Subcutaneous abdominal adipose tissue (tissue), 5 donors: Measurements from ENCODE around the gene PSMD2.

Experiments used
- H3K27ac ChIP-seq: one replicate; pipeline ENCODE4 v1.7.0; 2013; ENCODE audit warnings: low read depth, mild to moderate bottlenecking, inconsistent platforms, low read length, moderate library complexity
- H3K27me3 ChIP-seq, 5 donors: one replicate each; pipeline ENCODE4 v1.7.0; 2013; ENCODE audit warnings: low read length in 5 of 5, inconsistent platforms in 1 of 5; ENCODE audit not compliant: control insufficient read depth in 5 of 5, insufficient read depth in 4 of 5
- H3K36me3 ChIP-seq, 5 donors: one replicate each; pipeline ENCODE4 v1.7.0; 2013; ENCODE audit warnings: low read length in 5 of 5; ENCODE audit not compliant: control insufficient read depth in 5 of 5, insufficient read depth in 5 of 5
- H3K4me1 ChIP-seq, 5 donors: one replicate each; pipeline ENCODE4 v1.7.0; 2013; ENCODE audit warnings: low read length in 5 of 5, mild to moderate bottlenecking in 3 of 5, moderate library complexity in 1 of 5; ENCODE audit not compliant: control insufficient read depth in 5 of 5, insufficient read depth in 5 of 5
- H3K4me3 ChIP-seq, 5 donors: one replicate each; pipeline ENCODE4 v1.7.0; 2013; ENCODE audit warnings: low read length in 5 of 5, low read depth in 1 of 5
- H3K9ac ChIP-seq, 5 donors: one replicate each; pipeline ENCODE4 v1.7.0; 2013; ENCODE audit warnings: low read length in 5 of 5, mild to moderate bottlenecking in 4 of 5, moderate library complexity in 3 of 5
- H3K9me3 ChIP-seq, 5 donors: one replicate each; pipeline ENCODE4 v1.7.0; 2013; ENCODE audit warnings: low read length in 5 of 5; ENCODE audit not compliant: control insufficient read depth in 5 of 5
- donor health status: healthy.
- donor health status: healthy.
- donor health status: healthy.
- donor health status: healthy.
- donor health status: healthy.

The PSMD2 gene

DNA sequence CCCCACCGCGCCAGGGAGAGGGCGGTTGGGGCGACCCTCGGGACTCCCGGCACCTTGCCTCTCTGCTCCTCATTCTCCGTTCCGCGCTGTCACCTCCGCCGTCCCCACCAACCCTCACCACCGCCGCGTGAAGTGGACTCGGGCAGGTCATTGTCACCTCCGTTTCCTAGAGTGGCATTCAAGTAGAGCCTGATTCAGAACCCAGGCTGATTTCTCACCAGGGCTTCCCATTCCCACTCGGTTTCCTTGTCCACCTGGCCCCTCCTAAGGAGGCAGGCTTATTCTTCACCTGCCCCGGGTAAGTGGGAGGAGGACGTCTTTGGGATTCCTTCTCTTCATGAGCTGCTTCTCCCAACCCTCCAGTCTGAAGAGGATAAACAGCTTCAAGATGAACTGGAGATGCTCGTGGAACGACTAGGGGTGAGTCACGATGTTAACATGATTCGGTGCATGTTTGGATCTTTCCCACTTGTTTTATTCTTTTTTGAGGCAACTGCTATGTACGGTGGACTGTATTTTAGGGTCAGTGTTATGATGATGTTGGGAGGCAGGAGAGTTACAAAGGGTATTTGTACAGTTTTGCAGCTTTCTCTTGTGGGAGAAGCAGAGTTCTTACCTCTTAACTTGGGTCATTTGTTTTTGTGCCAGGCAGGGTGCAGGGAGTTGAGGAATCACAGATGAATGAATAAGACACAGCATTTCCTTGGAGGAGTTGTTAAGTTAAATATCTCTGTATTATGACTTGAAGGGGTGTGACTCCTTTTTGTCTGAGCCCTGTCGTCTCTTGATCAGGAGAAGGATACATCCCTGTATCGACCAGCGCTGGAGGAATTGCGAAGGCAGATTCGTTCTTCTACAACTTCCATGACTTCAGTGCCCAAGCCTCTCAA, 692 bp downstream of the PSMD2 start:
- H3K27ac ChIP-seq = peak overlapping the region; percentile 65

DNA sequence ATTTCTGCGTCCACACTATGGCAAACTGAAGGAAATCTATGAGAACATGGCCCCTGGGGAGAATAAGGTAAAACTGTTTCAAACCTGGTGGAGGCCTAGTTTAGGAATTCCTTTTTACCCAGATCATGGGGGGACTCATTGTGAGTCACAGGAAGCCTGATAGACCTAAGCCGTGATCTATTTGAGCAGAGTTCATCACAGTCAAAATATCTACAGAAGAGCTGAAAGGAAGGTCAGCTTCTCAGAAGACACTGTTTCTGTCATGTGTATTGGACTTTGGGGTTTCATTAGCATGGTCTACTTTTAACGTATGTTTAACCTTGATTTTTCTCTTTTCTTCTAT, 1.3 kb downstream of the PSMD2 start:
- peaks cover 9 to 21% (median 18%) of the 10 kb centered on the region in 5 donors for H3K4me1 ChIP-seq
- no peaks in the 10 kb centered on the region for H3K9me3 ChIP-seq
- H3K9ac ChIP-seq = peak overlapping the region in 3 of 5 donors; percentile 81 to 93 (median 90)
- H3K36me3 ChIP-seq = peaks cover 29 to 50% (median 47%) of the 10 kb centered on the region in 5 donors
- no peak overlapping the region for H3K27ac ChIP-seq
- H3K27me3 ChIP-seq = no peaks in the 10 kb centered on the region
- peak overlapping the region in 2 of 5 donors; percentile 89 to 96 for H3K4me3 ChIP-seq

More for the DNA sequence above, 692 bp downstream of the PSMD2 start:
- Histone ChIP-seq H3K4me3 (peak overlapping the region; percentile 81 to 96 (median 89)), H3K9me3 (no peaks in the 10 kb centered on the region), H3K27me3 (no peaks in the 10 kb centered on the region), H3K4me1 (peaks cover 9 to 21% (median 18%) of the 10 kb centered on the region in 5 donors), H3K9ac (peak overlapping the region; percentile 50 to 93 (median 81)), H3K36me3 (peaks cover 26 to 45% (median 43%) of the 10 kb centered on the region in 5 donors)

DNA sequence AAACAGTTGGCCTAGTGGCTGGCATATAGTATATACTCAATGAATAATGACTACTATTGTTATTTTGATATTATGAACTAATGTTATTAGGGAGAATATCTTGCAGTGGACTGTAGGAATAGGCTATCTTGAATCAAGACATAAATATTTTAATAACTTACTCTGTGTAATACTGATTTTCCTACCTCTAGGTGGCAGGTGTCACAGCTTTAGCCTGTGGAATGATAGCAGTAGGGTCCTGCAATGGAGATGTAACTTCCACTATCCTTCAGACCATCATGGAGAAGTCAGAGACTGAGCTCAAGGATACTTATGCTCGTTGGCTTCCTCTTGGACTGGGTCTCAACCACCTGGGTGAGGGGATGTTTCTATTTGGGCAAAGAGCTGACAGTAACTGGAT, 6.5 kb downstream of the PSMD2 start:
- Histone ChIP-seq H3K4me1 (peaks cover 0 to 3% (median 2%) of the 10 kb centered on the region in 5 donors), H3K36me3 (peaks cover 37 to 84% (median 81%) of the 10 kb centered on the region in 5 donors)

DNA sequence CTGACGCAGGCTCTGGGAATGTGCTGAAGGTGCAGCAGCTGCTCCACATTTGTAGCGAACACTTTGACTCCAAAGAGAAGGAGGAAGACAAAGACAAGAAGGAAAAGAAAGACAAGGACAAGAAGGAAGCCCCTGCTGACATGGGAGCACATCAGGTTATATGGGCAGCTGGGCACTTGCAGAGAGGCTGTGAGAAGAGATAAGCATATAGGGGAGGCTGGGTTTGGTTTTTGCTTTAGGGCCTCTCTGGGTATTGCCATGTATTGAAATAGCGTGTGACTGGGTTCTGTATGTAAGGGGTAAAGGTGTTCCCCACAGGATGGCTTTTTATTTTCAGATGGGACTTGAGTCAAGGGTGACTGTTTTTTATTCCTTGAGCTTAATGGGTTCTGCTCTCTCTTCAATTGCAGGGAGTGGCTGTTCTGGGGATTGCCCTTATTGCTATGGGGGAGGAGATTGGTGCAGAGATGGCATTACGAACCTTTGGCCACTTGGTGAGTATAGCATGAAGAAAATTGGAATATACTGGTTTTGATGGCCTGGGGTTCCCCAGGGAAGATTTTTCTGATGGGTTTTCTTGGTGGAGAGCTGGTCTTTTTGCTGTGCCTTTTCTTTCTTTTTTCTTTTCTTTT, 7.4 kb downstream of the PSMD2 start:
- H3K4me3 ChIP-seq = no peak overlapping the region
- no peak overlapping the region for H3K27ac ChIP-seq
- H3K36me3 ChIP-seq = peaks cover 34 to 77% (median 74%) of the 10 kb centered on the region in 5 donors

More for the DNA sequence above, 6.5 kb downstream of the PSMD2 start:
- Histone ChIP-seq H3K27ac (no peak overlapping the region), H3K9ac (no peak overlapping the region), H3K9me3 (no peaks in the 10 kb centered on the region), H3K4me3 (no peak overlapping the region), H3K27me3 (no peaks in the 10 kb centered on the region)

DNA sequence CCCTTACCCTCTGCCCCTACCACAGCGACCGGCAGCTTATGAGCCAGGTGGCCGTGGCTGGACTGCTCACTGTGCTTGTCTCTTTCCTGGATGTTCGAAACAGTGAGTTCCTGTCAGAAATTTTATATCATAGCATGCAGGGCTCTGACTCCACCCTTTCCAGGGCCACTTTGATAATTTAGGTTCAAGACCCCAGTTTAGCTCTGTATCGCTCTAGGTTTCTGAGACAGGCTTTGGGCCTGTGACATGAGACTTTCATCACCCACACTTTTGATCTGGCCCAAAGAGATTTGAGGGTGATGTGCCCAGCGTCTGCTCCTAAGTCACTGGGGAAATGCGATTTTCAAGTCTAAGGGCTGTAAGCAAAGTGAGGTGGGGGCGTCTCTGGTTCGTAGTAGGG, 8.9 kb downstream of the PSMD2 start:
- peaks cover 24 to 62% (median 60%) of the 10 kb centered on the region in 5 donors for H3K36me3 ChIP-seq
- no peak overlapping the region for H3K27ac ChIP-seq
- no peaks in the 10 kb centered on the region for H3K4me1 ChIP-seq
- H3K9ac ChIP-seq = no peak overlapping the region
- H3K27me3 ChIP-seq = no peaks in the 10 kb centered on the region
- no peak overlapping the region for H3K4me3 ChIP-seq
- no peaks in the 10 kb centered on the region for H3K9me3 ChIP-seq

More for the DNA sequence above, 7.4 kb downstream of the PSMD2 start:
- Histone ChIP-seq H3K9ac (no peak overlapping the region), H3K4me1 (no peaks in the 10 kb centered on the region), H3K9me3 (no peaks in the 10 kb centered on the region), H3K27me3 (no peaks in the 10 kb centered on the region)

DNA sequence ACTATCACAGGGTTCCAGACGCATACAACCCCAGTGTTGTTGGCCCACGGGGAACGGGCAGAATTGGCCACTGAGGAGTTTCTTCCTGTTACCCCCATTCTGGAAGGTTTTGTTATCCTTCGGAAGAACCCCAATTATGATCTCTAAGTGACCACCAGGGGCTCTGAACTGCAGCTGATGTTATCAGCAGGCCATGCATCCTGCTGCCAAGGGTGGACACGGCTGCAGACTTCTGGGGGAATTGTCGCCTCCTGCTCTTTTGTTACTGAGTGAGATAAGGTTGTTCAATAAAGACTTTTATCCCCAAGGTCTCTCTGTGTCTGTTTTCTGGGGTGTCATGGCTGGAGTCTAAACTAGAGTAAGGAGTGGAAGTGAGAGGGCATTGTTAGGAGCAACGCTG, 9.7 kb downstream of the PSMD2 start:
- H3K36me3 ChIP-seq = peaks cover 18 to 54% (median 52%) of the 10 kb centered on the region in 5 donors
- H3K4me3 ChIP-seq = no peak overlapping the region
- no peaks in the 10 kb centered on the region for H3K27me3 ChIP-seq
- no peak overlapping the region for H3K27ac ChIP-seq
- no peak overlapping the region for H3K9ac ChIP-seq
- no peaks in the 10 kb centered on the region for H3K9me3 ChIP-seq
- H3K4me1 ChIP-seq = peaks cover 0 to under 1% (median under 1%) of the 10 kb centered on the region in 5 donors

DNA sequence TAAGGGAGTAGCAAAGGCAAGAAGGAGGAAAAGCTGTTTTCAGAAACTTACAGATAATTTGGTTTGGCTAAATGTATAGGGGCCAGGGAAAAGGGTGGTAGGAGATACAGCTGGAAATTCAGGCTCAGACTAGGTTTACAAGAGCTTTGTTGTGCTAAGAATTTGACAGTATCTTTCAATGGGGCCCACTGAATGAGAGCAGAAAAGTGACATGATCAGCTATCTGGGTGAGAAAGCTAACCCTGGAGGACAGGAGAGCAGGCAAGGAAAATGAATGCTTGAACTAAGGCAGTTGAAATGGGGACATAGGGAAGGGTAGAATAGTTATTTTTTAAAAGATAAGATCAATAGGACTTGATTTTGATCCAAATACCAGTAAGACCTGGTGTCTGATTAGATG, 12.6 kb downstream of the PSMD2 start:
- Histone ChIP-seq H3K27me3 (no peaks in the 10 kb centered on the region), H3K27ac (no peak overlapping the region), H3K36me3 (peaks cover 4 to 29% (median 25%) of the 10 kb centered on the region in 5 donors), H3K4me3 (no peak overlapping the region), H3K9ac (no peak overlapping the region), H3K9me3 (no peaks in the 10 kb centered on the region), H3K4me1 (peaks cover 2 to 20% (median 14%) of the 10 kb centered on the region in 5 donors)

DNA sequence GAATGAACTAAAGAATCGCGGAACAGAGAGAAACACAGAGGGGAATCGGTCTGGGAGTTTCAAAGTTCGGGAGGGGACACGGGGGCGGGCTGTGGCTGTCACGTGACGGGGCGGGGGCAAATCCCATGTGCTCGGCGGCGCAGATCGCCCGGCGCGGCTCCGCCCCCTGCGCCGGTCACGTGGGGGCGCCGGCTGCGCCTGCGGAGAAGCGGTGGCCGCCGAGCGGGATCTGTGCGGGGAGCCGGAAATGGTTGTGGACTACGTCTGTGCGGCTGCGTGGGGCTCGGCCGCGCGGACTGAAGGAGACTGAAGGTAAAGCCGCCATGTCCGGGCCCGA, 15.3 kb downstream of the PSMD2 start, which contains the start of gene EIF4G1:
TSS of gene EIF4G1 (plus strand) at position 244 of the 337 bp plus-strand sequence. CDS start 1,191 bp downstream, outside the sequence.
- peaks cover 8 to 47% (median 40%) of the 10 kb centered on the region in 5 donors for H3K4me1 ChIP-seq
- H3K4me3 ChIP-seq = peak within 1 kb of the TSS; percentile 79 to 96 (median 90)
- H3K9me3 ChIP-seq = no peaks in the 10 kb centered on the region
- H3K27me3 ChIP-seq = no peaks in the 10 kb centered on the region
- peak within 1 kb of the TSS; percentile 96 for H3K27ac ChIP-seq
- H3K36me3 ChIP-seq = peaks cover 0 to 23% (median 14%) of the 10 kb centered on the region in 5 donors
- peak within 1 kb of the TSS; percentile 95 to 96 (median 96) for H3K9ac ChIP-seq

DNA sequence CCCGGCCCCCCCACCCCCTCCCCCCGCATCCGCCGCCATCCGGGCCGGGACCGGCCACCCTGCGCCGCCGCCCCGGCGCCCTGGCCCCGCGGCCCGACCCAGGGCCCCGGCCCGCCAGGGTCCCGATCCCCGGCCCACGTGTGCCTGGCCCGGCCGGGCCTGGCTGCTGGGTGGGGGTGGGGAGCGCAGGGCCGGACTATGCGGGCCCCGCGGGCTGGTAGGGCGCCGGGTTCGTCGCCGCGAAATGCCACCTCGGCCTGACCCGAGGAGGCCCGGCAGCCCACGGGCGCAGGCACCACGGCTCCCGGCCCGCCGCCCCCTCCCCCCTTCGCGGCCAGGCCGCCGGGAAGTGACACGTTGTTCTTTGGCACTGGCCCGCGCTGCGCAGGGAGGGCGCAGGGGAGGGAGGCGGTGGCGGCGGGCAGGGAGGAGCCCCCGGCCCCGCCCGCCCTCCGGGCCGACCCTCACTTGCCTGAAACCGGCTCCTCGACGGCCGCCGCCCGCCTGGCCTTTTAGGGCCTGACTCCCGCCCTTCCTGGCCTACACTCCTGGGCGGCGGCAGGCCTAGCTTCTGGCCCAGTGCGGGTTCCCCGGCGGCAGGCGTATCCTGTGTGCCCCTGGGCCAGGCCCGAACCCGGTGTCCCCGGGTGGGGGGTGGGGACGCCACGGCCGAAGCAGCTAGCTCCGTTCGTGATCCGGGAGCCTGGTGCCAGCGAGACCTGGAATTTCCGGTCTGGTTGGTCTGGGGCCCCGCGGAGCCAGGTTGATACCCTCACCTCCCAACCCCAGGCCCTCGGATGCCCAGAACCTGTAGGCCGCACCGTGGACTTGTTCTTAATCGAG, 15.9 kb downstream of the PSMD2 start:
- peak overlapping the region; percentile 96 for H3K27ac ChIP-seq
- peak overlapping the region; percentile 79 to 96 (median 90) for H3K4me3 ChIP-seq
- peaks cover 0 to 23% (median 14%) of the 10 kb centered on the region in 5 donors for H3K36me3 ChIP-seq
- H3K27me3 ChIP-seq = no peaks in the 10 kb centered on the region
- H3K4me1 ChIP-seq = peaks cover 13 to 52% (median 46%) of the 10 kb centered on the region in 5 donors
- peak overlapping the region; percentile 95 to 96 (median 96) for H3K9ac ChIP-seq
- no peaks in the 10 kb centered on the region for H3K9me3 ChIP-seq
